Mesodermal cell (in vitro differentiated cells): Measurements from ENCODE around the gene SELENOT. TPM values are rescaled to one million over a fixed set of nuclear protein-coding genes. Genes with fewer than 3 reads are reported as not detected.

Experiments
- H3K27ac ChIP-seq: 2 replicates; pipeline ENCODE4 v1.7.0; 2013; ENCODE audit warnings: mild to moderate bottlenecking, low read depth, low read length, moderate library complexity; ENCODE audit not compliant: severe bottlenecking
- H3K36me3 ChIP-seq: 2 replicates; pipeline ENCODE4 v1.7.1; 2013; ENCODE audit warnings: mild to moderate bottlenecking, low read length, moderate library complexity; ENCODE audit not compliant: control insufficient read depth, insufficient read depth
- H3K4me1 ChIP-seq: one replicate; pipeline ENCODE4 v1.7.1; 2013; ENCODE audit warnings: mild to moderate bottlenecking, low read length; ENCODE audit not compliant: insufficient read depth, control insufficient read depth, poor library complexity, severe bottlenecking
- H3K4me3 ChIP-seq: 2 replicates; pipeline ENCODE4 v1.7.0; 2013; ENCODE audit warnings: low read length, control low read depth, mild to moderate bottlenecking; ENCODE audit not compliant: insufficient read depth, poor library complexity, severe bottlenecking; ENCODE audit errors: extremely low read depth
- H3K9me3 ChIP-seq: 2 replicates; pipeline ENCODE4 v1.7.1; 2013; ENCODE audit warnings: mild to moderate bottlenecking, low read length, moderate library complexity; ENCODE audit not compliant: control insufficient read depth
- whole genome bisulfite sequencing, 2 experiments: methylation state at CpG; one replicate each; pipeline ENCODE4 v1.1.5; 2013; ENCODE audit warnings: missing lambda C conversion rate in 2 of 2; ENCODE audit not compliant: insufficient coverage in 2 of 2; 5-methylcytosine and 5-hydroxymethylcytosine counted together
- polyA plus RNA-seq, 2 experiments: library from polyadenylated mRNA; stranded (reverse); fragments of 50-300 nt; gene quantifications; one replicate each; pipeline ENCODE4 v1.2.3, GENCODE V29; 2013

Gene SELENOT, protein sequence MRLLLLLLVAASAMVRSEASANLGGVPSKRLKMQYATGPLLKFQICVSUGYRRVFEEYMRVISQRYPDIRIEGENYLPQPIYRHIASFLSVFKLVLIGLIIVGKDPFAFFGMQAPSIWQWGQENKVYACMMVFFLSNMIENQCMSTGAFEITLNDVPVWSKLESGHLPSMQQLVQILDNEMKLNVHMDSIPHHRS
- 108 TPM for polyA plus RNA-seq (2013, experiment 1 of 2)
- polyA plus RNA-seq (2013, experiment 2 of 2), result 104 TPM

DNA sequence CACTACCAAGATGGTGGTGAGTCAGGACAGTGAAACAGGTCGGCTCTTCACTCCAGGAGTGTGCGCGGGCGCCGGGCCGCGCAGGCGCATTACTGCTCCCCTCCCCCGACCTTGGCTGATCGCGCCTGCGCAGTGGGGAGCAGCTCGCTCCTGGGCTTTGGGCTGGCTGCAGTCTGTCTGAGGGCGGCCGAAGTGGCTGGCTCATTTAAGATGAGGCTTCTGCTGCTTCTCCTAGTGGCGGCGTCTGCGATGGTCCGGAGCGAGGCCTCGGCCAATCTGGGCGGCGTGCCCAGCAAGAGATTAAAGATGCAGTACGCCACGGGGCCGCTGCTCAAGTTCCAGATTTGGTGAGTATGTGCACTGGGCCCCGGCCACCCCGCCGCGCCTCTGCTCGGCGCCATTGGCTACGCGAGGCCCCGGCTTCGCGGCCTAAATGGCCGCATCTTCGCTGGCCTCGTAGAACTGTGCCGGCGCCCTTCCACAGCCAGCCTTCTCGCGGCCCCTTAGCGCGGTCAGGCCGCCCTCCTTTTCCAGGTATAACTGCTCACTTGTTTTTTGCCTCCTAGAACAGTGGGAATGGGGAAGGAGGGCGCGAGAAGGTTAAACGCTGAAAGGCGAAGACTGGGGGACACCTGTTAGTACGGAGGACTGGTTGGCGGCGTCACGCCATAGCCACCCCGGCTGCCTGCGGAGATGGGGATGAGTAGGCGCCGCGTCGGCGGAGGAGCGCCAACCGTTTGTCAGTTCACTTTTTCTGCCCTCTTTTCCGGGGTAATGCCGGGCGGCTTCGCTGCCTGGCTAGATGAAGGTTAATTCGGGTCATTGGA is at the start of gene SELENOT:
Gene SELENOT, plus strand, starts transcription at position 169 of the 827 bp plus-strand sequence. Its CDS starts 42 bp downstream, at position 211.
- Histone ChIP-seq H3K36me3 (peaks cover 19% of the 10 kb centered on the region), H3K4me3 (peak within 1 kb of the TSS; percentile 86), H3K4me1 (peaks cover 35% of the 10 kb centered on the region), H3K27ac (peak within 1 kb of the TSS; percentile 88), H3K9me3 (no peaks in the 10 kb centered on the region)
- WGBS, 2 experiments, result 1% methylated on average over 65 to 67 of the region's 69 CpGs

DNA sequence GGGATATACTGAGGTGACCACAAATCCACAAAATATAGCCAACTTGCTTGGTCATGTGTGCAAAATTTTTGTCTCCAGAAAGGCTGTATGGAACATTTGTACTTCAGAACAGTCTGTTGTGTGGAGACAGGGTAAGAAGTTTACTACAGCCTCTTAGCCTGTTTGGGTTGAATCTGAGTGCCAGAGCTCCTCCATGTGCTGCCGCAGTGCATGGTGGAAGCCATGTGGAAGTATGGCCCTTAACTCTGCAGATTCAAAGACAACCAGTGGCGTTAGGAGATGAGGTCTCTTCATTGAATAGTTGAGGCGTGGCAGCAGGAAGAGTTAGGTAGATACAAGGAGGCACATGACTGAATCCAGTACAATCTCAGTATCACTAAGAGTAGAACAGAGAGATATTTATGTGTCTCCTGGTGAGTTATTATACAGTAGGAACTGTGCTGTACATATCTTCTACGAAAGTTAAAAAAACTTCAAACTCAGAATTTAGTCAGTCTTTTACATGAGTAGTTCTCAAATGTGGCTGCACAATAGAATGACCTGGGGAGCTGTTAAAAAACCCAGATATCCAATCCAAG is 47.2 kb upstream of the SELENOT start:
- Histone ChIP-seq H3K27ac (no peak overlapping the region), H3K9me3 (no peaks in the 10 kb centered on the region), H3K36me3 (peaks cover 66% of the 10 kb centered on the region), H3K4me3 (no peak overlapping the region), H3K4me1 (no peaks in the 10 kb centered on the region)
- WGBS, 2 experiments, result 94 to 96% methylated on average over 3 to 4 of the region's 4 CpGs

DNA sequence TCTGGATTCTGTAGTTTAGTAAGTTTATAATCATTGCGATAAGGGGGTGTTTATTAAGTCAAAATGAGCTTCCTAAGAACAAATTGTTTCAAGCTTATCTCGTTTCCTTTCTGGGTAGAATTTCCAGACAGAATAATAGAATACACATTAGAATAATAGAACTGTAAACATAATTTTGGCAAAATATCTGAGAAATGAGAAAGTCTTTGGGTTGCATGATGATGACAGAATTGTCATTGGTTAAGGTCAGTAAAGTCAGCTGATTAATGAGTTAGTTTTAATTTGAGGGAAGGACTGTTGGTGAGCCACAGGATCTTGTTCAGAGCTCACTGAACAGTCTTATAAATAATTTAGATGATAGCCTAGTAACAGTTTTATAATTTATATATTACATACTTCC is 46.3 kb upstream of the SELENOT start:
- Histone ChIP-seq H3K4me3 (no peak overlapping the region), H3K4me1 (no peaks in the 10 kb centered on the region), H3K27ac (no peak overlapping the region), H3K36me3 (peaks cover 69% of the 10 kb centered on the region), H3K9me3 (no peaks in the 10 kb centered on the region)
- no CpG with 5 or more reads among the region's 2 CpGs for WGBS, 2 experiments

DNA sequence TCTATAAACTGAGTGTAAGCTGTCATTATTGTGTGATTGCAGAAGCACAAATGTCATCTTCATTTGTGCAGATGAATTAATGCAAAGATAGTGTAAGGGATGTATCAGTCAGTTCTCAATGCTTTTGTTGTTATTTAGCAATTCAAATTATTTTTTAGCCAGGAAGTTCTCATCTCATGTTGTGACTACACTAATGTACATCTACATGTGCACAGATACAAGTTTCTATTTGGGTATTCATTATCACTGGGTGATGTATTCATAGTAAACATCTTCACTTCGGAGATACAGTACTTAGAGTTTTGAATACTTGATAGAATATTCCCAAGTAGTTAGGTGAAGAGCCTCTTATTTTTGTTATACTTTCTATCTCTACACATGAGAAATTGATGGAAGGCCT is 45.4 kb upstream of the SELENOT start:
- H3K36me3 ChIP-seq, result peaks cover 70% of the 10 kb centered on the region
- no peak overlapping the region for H3K4me3 ChIP-seq
- WGBS, 2 experiments, result no CpG with 5 or more reads among the region's 1 CpG
- H3K9me3 ChIP-seq, result no peaks in the 10 kb centered on the region
- H3K4me1 ChIP-seq, result no peaks in the 10 kb centered on the region
- H3K27ac ChIP-seq, result no peak overlapping the region

DNA sequence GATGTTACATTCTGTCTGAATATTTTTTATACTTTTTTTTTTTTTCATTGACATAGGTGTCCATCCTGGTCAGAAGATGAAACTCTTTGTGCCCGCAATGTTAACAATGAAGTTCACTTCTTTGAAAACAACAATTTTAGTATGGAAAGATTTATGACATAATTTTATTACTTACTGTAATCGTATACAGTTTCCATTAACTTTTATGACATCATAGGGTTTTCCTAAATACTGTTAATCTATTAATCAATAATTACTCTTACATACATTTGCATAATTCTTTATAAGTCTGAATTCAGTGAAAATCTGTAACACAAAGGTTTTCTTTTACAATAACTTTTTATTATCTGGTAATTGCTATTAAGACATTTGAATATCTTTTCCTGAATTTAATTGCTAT is 38.9 kb upstream of the SELENOT start:
- Histone ChIP-seq H3K27ac (no peak overlapping the region), H3K4me1 (no peaks in the 10 kb centered on the region), H3K4me3 (no peak overlapping the region), H3K9me3 (no peaks in the 10 kb centered on the region), H3K36me3 (peaks cover 67% of the 10 kb centered on the region)
- no CpG with 5 or more reads among the region's 2 CpGs for WGBS, 2 experiments

DNA sequence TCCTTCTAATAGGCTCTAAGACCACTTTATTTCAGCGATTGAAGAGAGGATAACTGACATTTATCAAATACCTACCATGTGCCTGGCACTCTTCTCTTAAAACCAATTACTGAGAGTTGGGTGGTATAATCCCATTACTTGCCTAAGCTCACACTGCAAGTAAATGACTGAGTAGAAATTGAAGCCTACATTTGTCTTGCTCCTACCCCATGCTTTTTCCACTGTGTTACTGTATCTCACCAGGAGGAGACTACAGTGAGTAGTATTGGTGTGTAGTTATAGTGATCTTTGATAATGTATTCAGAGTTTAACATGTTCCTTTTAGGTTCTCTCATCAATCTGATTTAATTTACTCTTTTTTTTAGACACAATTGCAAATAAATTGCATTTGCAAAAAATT is 35.8 kb upstream of the SELENOT start:
- no peaks in the 10 kb centered on the region for H3K4me1 ChIP-seq
- no peaks in the 10 kb centered on the region for H3K9me3 ChIP-seq
- H3K36me3 ChIP-seq, result peaks cover 67% of the 10 kb centered on the region
- 100% methylated on average over 1 of the region's 1 CpG; no CpG with 5 or more reads in 1 of the 2 experiments for WGBS, 2 experiments
- no peak overlapping the region for H3K4me3 ChIP-seq
- no peak overlapping the region for H3K27ac ChIP-seq

DNA sequence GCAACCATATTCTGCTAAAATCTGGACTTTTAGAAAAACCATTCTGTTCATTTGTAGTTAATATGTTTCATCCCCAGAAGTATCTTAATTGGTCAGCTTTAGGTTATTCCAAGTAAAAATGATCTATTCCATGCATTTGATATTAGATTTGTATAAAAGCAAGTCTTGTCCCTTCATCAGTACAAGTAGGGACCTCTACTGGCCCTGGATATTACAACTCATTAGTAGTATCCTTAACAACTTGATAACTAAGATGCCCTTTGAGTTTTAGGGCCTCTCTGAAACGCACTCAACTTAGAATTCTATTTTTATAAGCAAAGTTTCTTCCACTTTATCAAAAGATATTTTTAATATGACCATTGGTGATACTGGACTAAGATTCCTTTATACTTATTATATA is 25.3 kb upstream of the SELENOT start:
- Histone ChIP-seq H3K4me1 (no peaks in the 10 kb centered on the region), H3K4me3 (no peak overlapping the region), H3K9me3 (no peaks in the 10 kb centered on the region), H3K27ac (no peak overlapping the region), H3K36me3 (peaks cover 62% of the 10 kb centered on the region)
- no CpG with 5 or more reads among the region's 1 CpG for WGBS, 2 experiments

DNA sequence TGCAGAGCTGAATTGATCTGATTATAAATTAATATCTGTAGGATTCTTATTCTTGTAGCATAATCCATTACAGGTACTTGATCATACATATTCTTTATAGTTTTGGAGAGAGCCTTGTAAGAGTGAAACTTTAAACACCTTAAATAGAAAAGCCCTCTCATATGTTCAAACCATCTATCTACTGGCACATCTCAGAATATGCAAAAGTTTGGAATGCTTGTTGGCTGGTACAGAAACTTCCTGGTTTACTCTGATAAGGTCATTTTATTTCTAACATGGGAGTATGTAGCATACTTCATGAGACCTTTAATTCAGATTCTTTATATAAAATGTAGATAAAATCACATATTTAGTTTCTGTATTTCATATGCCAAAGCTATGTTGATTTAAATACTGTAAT is 21.9 kb upstream of the SELENOT start:
- Histone ChIP-seq H3K36me3 (peaks cover 65% of the 10 kb centered on the region), H3K9me3 (no peaks in the 10 kb centered on the region), H3K4me3 (no peak overlapping the region), H3K4me1 (no peaks in the 10 kb centered on the region), H3K27ac (no peak overlapping the region)

DNA sequence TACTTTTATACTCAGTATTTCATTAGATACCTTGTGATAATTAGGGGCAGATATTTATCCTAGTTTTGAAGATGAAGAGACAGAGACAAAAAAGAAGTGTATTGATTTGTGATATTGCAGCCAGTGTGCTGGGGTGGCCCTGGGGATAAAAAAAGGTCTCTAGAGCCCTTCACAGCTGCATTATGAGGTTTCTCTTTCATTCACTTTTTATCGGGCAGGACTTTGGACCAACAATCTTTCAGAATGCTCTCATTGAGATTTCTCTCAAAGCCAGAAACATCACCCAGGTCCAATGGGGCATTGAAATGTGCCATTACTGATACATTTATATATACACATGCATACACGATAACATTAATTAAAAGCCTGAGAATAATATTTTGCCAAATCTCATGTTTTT is 20.5 kb upstream of the SELENOT start:
- Histone ChIP-seq H3K4me3 (no peak overlapping the region), H3K36me3 (peaks cover 51% of the 10 kb centered on the region), H3K4me1 (no peaks in the 10 kb centered on the region), H3K9me3 (no peaks in the 10 kb centered on the region), H3K27ac (no peak overlapping the region)
- 100% methylated on average over 1 of the region's 2 CpGs; no CpG with 5 or more reads in 1 of the 2 experiments for WGBS, 2 experiments

DNA sequence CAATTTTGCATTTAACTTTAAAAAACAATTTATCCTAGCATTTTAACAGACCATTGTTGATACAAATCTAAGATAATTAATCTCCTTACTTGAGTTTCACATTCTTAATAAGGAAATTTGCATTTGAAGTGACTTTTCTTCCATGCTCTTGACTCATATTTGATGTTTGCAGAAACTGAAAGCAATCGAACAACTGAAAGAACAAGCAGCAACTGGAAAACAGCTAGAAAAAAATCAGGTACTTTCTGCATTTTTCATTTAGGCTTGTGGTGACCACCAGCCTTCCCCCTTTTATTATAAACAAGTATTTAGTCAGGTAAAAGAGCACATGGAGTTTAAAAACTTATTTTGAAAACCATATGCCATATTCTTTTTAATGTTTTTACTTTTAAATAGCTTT is 20.1 kb upstream of the SELENOT start:
- Histone ChIP-seq H3K4me1 (no peaks in the 10 kb centered on the region), H3K36me3 (peaks cover 49% of the 10 kb centered on the region), H3K27ac (no peak overlapping the region), H3K4me3 (no peak overlapping the region), H3K9me3 (no peaks in the 10 kb centered on the region)
- WGBS, 2 experiments, result no CpG with 5 or more reads among the region's 1 CpG
